Measurements from ENCODE around the gene UROC1.

DNA sequence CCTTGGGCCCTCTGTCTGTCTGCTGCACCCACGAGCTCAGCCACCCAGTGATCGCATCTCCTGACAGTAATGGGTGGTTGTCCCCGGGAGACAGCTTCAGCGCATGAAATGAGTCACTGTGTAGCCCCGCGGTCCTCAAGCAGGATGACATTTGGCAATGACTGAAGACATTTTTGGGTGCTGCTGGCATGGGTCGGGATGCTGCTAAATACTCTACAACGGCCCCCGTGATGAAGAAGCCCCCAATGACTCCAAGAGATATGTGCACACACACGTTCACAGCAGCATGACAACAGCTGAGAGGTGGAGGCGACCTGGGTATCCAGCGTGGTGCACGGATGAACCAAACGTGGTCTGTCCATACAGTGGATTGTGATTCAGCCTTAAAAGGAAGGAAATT lies 24.5 kb downstream of the UROC1 start:
- TF ChIP-seq CTCF (IDR thresholded peaks at IDR 0.05) (no peak), RAD21 (IDR thresholded peaks at IDR 0.05; ENCODE audit: low read length) (no peak), POLR2AphosphoS5 (IDR thresholded peaks at IDR 0.05; ENCODE audit: low read depth, low read length) (no peak), MXI1 (IDR thresholded peaks at IDR 0.05; ENCODE audit: low read depth, low read length) (no peak), FOXJ3 (CRISPR knock-in tag; IDR thresholded peaks at IDR 0.05) (no peak), EZH2phosphoT487 (IDR thresholded peaks at IDR 0.05; ENCODE audit: borderline replicate concordance, low read depth) (no peak), ZBTB33 (IDR thresholded peaks at IDR 0.05; ENCODE audit: borderline replicate concordance, low read depth) (no peak)
- TF ChIP-seq, protein P1, sequence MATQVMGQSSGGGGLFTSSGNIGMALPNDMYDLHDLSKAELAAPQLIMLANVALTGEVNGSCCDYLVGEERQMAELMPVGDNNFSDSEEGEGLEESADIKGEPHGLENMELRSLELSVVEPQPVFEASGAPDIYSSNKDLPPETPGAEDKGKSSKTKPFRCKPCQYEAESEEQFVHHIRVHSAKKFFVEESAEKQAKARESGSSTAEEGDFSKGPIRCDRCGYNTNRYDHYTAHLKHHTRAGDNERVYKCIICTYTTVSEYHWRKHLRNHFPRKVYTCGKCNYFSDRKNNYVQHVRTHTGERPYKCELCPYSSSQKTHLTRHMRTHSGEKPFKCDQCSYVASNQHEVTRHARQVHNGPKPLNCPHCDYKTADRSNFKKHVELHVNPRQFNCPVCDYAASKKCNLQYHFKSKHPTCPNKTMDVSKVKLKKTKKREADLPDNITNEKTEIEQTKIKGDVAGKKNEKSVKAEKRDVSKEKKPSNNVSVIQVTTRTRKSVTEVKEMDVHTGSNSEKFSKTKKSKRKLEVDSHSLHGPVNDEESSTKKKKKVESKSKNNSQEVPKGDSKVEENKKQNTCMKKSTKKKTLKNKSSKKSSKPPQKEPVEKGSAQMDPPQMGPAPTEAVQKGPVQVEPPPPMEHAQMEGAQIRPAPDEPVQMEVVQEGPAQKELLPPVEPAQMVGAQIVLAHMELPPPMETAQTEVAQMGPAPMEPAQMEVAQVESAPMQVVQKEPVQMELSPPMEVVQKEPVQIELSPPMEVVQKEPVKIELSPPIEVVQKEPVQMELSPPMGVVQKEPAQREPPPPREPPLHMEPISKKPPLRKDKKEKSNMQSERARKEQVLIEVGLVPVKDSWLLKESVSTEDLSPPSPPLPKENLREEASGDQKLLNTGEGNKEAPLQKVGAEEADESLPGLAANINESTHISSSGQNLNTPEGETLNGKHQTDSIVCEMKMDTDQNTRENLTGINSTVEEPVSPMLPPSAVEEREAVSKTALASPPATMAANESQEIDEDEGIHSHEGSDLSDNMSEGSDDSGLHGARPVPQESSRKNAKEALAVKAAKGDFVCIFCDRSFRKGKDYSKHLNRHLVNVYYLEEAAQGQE (IDR thresholded peaks at IDR 0.05; ENCODE audit: low read depth, low read length), result no peak
